K562 (cell line): ENCODE results near the gene SOAT1. TPM values are rescaled to one million over a fixed set of nuclear protein-coding genes. Genes with fewer than 3 reads are reported as not detected.

ENCODE experiments used
- CREM ChIP-seq: IDR thresholded peaks from 2 replicates; pipeline ENCODE4 v1.6.1; 2014; ENCODE audit warnings: antibody characterized with exemption, low read depth
- GATAD2B ChIP-seq: fragments of 450-650 bp; IDR thresholded peaks from 2 replicates; pipeline ENCODE4 v1.6.1; 2017; ENCODE audit warnings: mild to moderate bottlenecking, borderline replicate concordance
- KDM5B ChIP-seq: fragments of 200-600 bp; sonication (generic); IDR thresholded peaks from 2 replicates; pipeline ENCODE4 v1.6.1; 2012; ENCODE audit warnings: low read depth, mild to moderate bottlenecking, moderate library complexity, low read length, control low read depth, inconsistent platforms; ENCODE audit not compliant: insufficient replicate concordance
- KHSRP ChIP-seq: fragments of 450-650 bp; IDR thresholded peaks from 2 replicates; pipeline ENCODE4 v1.6.1; 2017
- MAFF ChIP-seq: IDR thresholded peaks from 2 replicates; pipeline ENCODE4 v1.6.1; 2012; ENCODE audit warnings: low read length, improper control_type of control experiment
- MEF2D ChIP-seq: conservative IDR thresholded peaks from 2 replicates; pipeline ENCODE4 v1.6.1; 2016; ENCODE audit warnings: low read depth, missing genetic modification characterization, missing compliant biosample characterization
- NR1H2 ChIP-seq: sonication (generic); formaldehyde crosslinking; IDR thresholded peaks from 2 replicates; pipeline ENCODE4 v1.4.0; 2020; ENCODE audit warnings: mild to moderate bottlenecking, missing genetic modification reagents
- RAD51 ChIP-seq: fragments of 450-650 bp; IDR thresholded peaks from 2 replicates; pipeline ENCODE4 v1.7.1; 2016; ENCODE audit warnings: low read depth, mild to moderate bottlenecking, borderline replicate concordance
- SMARCE1 ChIP-seq: fragments of 450-650 bp; IDR thresholded peaks from 2 replicates; pipeline ENCODE4 v1.7.1; 2016; ENCODE audit warnings: mild to moderate bottlenecking
- STAT5B ChIP-seq: fragments of 250-450 bp; sonication (Bioruptor Pico); IDR thresholded peaks from 2 replicates; pipeline ENCODE4 v1.8.0; 2021; ENCODE audit warnings: mild to moderate bottlenecking, inconsistent platforms
- TAF7 ChIP-seq: fragments of 450-650 bp; IDR thresholded peaks from 2 replicates; pipeline ENCODE4 v1.6.1; 2016; ENCODE audit warnings: missing genetic modification characterization, missing compliant biosample characterization
- TFAM ChIP-seq: fragments of 250-450 bp; sonication (Bioruptor Pico); conservative IDR thresholded peaks from 2 replicates; pipeline ENCODE4 v1.5.0; 2021; ENCODE audit warnings: mild to moderate bottlenecking, moderate library complexity
- ZBTB17 ChIP-seq: fragments of 450-650 bp; formaldehyde crosslinking; IDR thresholded peaks from 2 replicates; pipeline ENCODE4 v1.4.0; 2020; ENCODE audit warnings: mild to moderate bottlenecking
- ZFX ChIP-seq: sonication (generic); formaldehyde crosslinking; IDR thresholded peaks from 2 replicates; pipeline ENCODE4 v1.8.0; 2022; ENCODE audit warnings: mild to moderate bottlenecking, missing genetic modification reagents, moderate library complexity
- ZNF395 ChIP-seq: fragments of 200-800 bp; sonication (Bioruptor generic); IDR thresholded peaks from 2 replicates; pipeline ENCODE4 v1.6.1; 2017; ENCODE audit warnings: missing genetic modification characterization, missing compliant biosample characterization
- ZNF511 ChIP-seq: sonication (generic); formaldehyde crosslinking; IDR thresholded peaks from 2 replicates; pipeline ENCODE4 v1.8.0; 2022; ENCODE audit warnings: mild to moderate bottlenecking, missing genetic modification reagents
- ZNF668 ChIP-seq: fragments of 250-450 bp; sonication (Bioruptor Pico); IDR thresholded peaks from 2 replicates; pipeline ENCODE4 v1.8.0; 2022; ENCODE audit warnings: mild to moderate bottlenecking, inconsistent platforms
- polyA plus RNA-seq, 8 experiments: library from polyadenylated mRNA; depleted of rRNA in 4 of 8; stranded (reverse) in 5 of 8; unstranded in 3 of 8; fragments of >200 nt; fragmentation: Nextera tagmentation in 2 of 8; fragmentation: Illumina TruSeq in 1 of 8; extraction: Ambion mirVana in 2 of 8; extraction: Trizol in 1 of 8; gene quantifications; 2 replicates each; pipeline versions ENCODE4 v1.2.1 to v1.2.3, GENCODE V29; 2011 to 2014; ENCODE audit warnings: inconsistent platforms in 1 of 8, missing spikeins in 1 of 8
- total RNA-seq, 7 experiments: library from RNA; depleted of rRNA in 6 of 7; stranded (reverse); fragments of >200 nt in 6 of 7; fragmentation: Illumina TruSeq in 2 of 7; extraction: Trizol in 2 of 7; gene quantifications; 2 replicates each; pipeline versions ENCODE4 v1.2.1 to v1.2.3, GENCODE V29; 2011 to 2021; ENCODE audit warnings: low replicate concordance in 1 of 7
- TF ChIP-seq, protein P1 (sequence below): fragments of 250-450 bp; sonication (Bioruptor Pico); IDR thresholded peaks from 2 replicates; pipeline ENCODE4 v1.4.0; 2020; ENCODE audit warnings: mild to moderate bottlenecking, moderate library complexity, borderline replicate concordance
- TF ChIP-seq, protein P2 (sequence below): fragments of 250-450 bp; sonication (Bioruptor Pico); IDR thresholded peaks from 2 replicates; pipeline ENCODE4 v1.8.0; 2022; ENCODE audit warnings: inconsistent platforms
- TF ChIP-seq, protein P3 (sequence below), 2 experiments: IDR thresholded peaks; 2 replicates each; pipeline ENCODE4 v1.6.1; 2011; ENCODE audit warnings: borderline replicate concordance in 1 of 2, control low read depth in 1 of 2, low read depth in 1 of 2, low read length in 1 of 2, mild to moderate bottlenecking in 1 of 2, mixed read lengths in 1 of 2, moderate library complexity in 1 of 2; ENCODE audit not compliant: insufficient read depth in 1 of 2, insufficient read length in 1 of 2, poor library complexity in 1 of 2, severe bottlenecking in 1 of 2; ENCODE audit errors: extremely low read depth in 1 of 2

Gene SOAT1
- total and polyA plus RNA-seq, 9 of the 15 experiments (the other 6 are each of a cell fraction or from before 2014, with no cell fraction given): 5.5 to 29.1 (median 17.3) TPM

DNA sequence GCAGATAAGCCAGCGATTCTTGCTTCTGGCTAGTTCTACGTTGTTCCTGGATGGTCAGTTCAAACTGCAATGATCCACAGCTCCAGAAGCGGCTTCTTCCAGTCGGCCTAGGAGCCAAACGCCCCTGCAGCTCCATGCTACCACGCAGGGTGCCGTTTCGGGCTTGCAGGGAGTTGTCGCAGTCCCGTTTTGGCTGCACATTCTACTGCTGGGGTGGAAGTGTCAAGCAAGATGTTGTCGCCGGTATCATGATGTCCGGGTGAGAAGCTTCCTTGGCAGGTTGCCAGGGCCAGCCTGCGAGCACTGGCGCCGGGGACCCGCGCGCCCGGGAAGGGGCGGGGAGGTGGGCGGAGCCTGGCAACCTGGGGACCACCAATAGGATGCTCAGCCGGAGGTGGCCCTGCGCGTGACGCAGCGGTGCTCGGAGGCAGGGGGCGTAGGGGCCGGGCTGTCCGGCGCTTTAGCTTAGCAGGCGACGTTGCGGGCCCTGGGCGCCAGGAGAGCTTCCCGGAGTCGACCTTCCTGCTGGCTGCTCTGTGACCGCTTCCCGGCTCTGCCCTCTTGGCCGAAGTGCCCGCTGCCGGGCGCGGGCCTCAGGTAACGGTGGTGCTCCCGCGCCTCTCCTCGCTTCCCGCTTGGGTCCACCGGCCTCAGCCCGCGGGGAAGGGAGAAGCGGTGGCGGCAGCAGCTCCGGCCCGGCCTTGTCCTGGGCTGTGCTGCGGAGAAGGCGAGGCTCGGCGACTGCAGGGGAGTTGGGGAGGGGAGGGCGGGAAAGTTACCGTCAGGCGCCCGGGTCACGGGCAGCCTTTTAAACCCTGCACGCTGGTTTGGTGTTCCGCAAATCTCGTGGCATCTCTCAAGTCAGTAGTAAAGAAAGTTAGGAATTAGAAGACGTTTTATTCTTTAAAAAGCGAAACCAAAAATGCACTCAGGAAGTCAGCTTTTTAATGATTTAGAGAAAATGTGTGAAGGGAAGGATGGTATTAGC lies at the start of gene SOAT1 (continued):
- TF ChIP-seq, protein P1, sequence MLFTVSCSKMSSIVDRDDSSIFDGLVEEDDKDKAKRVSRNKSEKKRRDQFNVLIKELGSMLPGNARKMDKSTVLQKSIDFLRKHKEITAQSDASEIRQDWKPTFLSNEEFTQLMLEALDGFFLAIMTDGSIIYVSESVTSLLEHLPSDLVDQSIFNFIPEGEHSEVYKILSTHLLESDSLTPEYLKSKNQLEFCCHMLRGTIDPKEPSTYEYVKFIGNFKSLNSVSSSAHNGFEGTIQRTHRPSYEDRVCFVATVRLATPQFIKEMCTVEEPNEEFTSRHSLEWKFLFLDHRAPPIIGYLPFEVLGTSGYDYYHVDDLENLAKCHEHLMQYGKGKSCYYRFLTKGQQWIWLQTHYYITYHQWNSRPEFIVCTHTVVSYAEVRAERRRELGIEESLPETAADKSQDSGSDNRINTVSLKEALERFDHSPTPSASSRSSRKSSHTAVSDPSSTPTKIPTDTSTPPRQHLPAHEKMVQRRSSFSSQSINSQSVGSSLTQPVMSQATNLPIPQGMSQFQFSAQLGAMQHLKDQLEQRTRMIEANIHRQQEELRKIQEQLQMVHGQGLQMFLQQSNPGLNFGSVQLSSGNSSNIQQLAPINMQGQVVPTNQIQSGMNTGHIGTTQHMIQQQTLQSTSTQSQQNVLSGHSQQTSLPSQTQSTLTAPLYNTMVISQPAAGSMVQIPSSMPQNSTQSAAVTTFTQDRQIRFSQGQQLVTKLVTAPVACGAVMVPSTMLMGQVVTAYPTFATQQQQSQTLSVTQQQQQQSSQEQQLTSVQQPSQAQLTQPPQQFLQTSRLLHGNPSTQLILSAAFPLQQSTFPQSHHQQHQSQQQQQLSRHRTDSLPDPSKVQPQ: no peak
- TF ChIP-seq MAFF (no peak), ZNF668 (CRISPR knock-in tag) (no peak), KHSRP (no peak), ZNF395 (CRISPR knock-in tag) (no peak; the same call in 1 of the 2 replicates), ZFX (peak; percentile 97), GATAD2B (no peak), NR1H2 (CRISPR knock-in tag) (peak; percentile 95; the same call in 1 of the 2 replicates), RAD51 (no peak), CREM (peak; percentile 88), TAF7 (tag) (no peak), TFAM (CRISPR knock-in tag) (no peak), ZNF511 (CRISPR knock-in tag) (no peak), KDM5B (peak; percentile 90), ZBTB17 (no peak), STAT5B (CRISPR knock-in tag) (no peak), SMARCE1 (peak; percentile 76), MEF2D (tag) (no peak)
- TF ChIP-seq, protein P2, sequence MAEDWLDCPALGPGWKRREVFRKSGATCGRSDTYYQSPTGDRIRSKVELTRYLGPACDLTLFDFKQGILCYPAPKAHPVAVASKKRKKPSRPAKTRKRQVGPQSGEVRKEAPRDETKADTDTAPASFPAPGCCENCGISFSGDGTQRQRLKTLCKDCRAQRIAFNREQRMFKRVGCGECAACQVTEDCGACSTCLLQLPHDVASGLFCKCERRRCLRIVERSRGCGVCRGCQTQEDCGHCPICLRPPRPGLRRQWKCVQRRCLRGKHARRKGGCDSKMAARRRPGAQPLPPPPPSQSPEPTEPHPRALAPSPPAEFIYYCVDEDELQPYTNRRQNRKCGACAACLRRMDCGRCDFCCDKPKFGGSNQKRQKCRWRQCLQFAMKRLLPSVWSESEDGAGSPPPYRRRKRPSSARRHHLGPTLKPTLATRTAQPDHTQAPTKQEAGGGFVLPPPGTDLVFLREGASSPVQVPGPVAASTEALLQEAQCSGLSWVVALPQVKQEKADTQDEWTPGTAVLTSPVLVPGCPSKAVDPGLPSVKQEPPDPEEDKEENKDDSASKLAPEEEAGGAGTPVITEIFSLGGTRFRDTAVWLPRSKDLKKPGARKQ (CRISPR knock-in tag): no peak
- TF ChIP-seq, protein P3, sequence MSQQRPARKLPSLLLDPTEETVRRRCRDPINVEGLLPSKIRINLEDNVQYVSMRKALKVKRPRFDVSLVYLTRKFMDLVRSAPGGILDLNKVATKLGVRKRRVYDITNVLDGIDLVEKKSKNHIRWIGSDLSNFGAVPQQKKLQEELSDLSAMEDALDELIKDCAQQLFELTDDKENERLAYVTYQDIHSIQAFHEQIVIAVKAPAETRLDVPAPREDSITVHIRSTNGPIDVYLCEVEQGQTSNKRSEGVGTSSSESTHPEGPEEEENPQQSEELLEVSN (IDR thresholded peaks at IDR 0.05; ENCODE audit: borderline replicate concordance in 1 of 2, extremely low read depth in 1 of 2, insufficient read depth in 1 of 2, insufficient read length in 1 of 2, low read depth in 1 of 2, low read length in 1 of 2, poor library complexity in 1 of 2, severe bottlenecking in 1 of 2): peak; percentile 65 to 92
